OCI-LY1 (cell line): Measurements from ENCODE around the gene THSD7A.

Experiments
- H2AFZ ChIP-seq: fragments of 200-600 bp; sonication (generic), shearing (Covaris generic); 2 replicates; pipeline ENCODE4 v1.6.0; 2014; ENCODE audit warnings: antibody characterized with exemption, mild to moderate bottlenecking, low read length
- H3F3A ChIP-seq: fragments of 200-600 bp; sonication (generic), shearing (Covaris generic); 2 replicates; pipeline ENCODE4 v1.6.0; 2014; ENCODE audit warnings: mild to moderate bottlenecking, antibody characterized with exemption, low read length, moderate library complexity; ENCODE audit not compliant: insufficient read depth
- H3K27ac ChIP-seq: fragments of 200-600 bp; sonication (generic); 2 replicates; pipeline ENCODE4 v1.5.1; 2014; ENCODE audit warnings: low read length, mixed run types, mild to moderate bottlenecking, low read depth; ENCODE audit not compliant: poor library complexity, severe bottlenecking
- H3K27me3 ChIP-seq: fragments of 200-600 bp; sonication (generic); 2 replicates; pipeline ENCODE4 v1.6.0; 2014; ENCODE audit warnings: antibody characterized with exemption, mild to moderate bottlenecking, low read length, moderate library complexity; ENCODE audit not compliant: insufficient read depth
- H3K36me3 ChIP-seq: fragments of 200-600 bp; sonication (generic); 2 replicates; pipeline ENCODE4 v1.6.1; 2014; ENCODE audit warnings: mild to moderate bottlenecking, antibody characterized with exemption, low read length, moderate library complexity, mixed read lengths; ENCODE audit not compliant: insufficient read depth
- H3K4me1 ChIP-seq: fragments of 200-600 bp; sonication (generic); 2 replicates; pipeline ENCODE4 v1.5.1; 2014; ENCODE audit warnings: mild to moderate bottlenecking, low read length, moderate library complexity; ENCODE audit not compliant: insufficient read depth, severe bottlenecking
- H3K4me2 ChIP-seq: fragments of 200-600 bp; sonication (generic), shearing (Covaris generic); 2 replicates; pipeline ENCODE4 v1.6.1; 2014; ENCODE audit warnings: low read length
- H3K4me3 ChIP-seq: fragments of 200-600 bp; sonication (generic); 2 replicates; pipeline ENCODE4 v1.5.1; 2014; ENCODE audit warnings: low read length, low read depth, mild to moderate bottlenecking, mixed read lengths; ENCODE audit not compliant: poor library complexity, severe bottlenecking
- H3K79me2 ChIP-seq: fragments of 200-600 bp; shearing (Covaris generic); 2 replicates; pipeline ENCODE4 v1.6.1; 2016; ENCODE audit warnings: mixed run types, low read length, mixed read lengths; ENCODE audit not compliant: insufficient read depth
- H3K9ac ChIP-seq: fragments of 200-600 bp; sonication (generic), shearing (Covaris generic); 2 replicates; pipeline ENCODE4 v1.6.1; 2014; ENCODE audit warnings: mild to moderate bottlenecking, low read length, mixed read lengths
- H3K9me2 ChIP-seq: fragments of 200-600 bp; sonication (generic), shearing (Covaris generic); 2 replicates; pipeline ENCODE4 v1.6.1; 2014; ENCODE audit warnings: low read depth, mild to moderate bottlenecking, low read length, mixed read lengths
- H3K9me3 ChIP-seq: fragments of 200-600 bp; shearing (Covaris generic); 2 replicates; pipeline ENCODE4 v1.6.1; 2014; ENCODE audit warnings: low read length, mixed read lengths
- H4K20me1 ChIP-seq: fragments of 200-600 bp; sonication (generic), shearing (Covaris generic); 2 replicates; pipeline ENCODE4 v1.6.0; 2016; ENCODE audit warnings: mild to moderate bottlenecking, low read length; ENCODE audit not compliant: insufficient read depth
- CTCF ChIP-seq: fragments of 200-600 bp; sonication (generic), shearing (Covaris generic); IDR thresholded peaks from 2 replicates; pipeline ENCODE4 v1.5.1; 2017; ENCODE audit warnings: mild to moderate bottlenecking, antibody characterized with exemption, low read length, moderate library complexity, mixed read lengths
- EZH2 ChIP-seq: fragments of 200-600 bp; sonication (generic), shearing (Covaris generic); IDR thresholded peaks from 2 replicates; pipeline ENCODE4 v1.8.0; 2017; ENCODE audit warnings: borderline replicate concordance, mixed run types, mild to moderate bottlenecking, antibody characterized with exemption, low read length, moderate library complexity, mixed read lengths

THSD7A gene

DNA sequence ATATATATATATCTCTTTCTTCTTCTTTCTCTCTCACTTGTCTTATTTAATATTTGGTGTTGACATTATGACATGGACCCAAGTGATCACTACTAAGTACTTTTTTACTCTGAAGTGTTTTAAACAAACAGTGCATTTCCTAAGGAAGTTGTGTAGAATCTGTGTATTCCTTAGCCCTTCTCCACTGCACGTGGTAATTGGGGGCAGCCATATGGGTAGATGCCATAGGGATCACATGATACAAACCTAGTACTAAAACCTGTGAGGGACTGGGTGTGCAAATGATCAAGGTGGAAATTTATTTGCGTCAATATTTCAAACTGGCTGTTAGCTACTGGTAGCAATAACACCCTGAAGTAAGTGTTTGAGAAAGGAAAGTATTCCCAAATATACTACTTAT is 25.0 kb downstream of the THSD7A start:
- H3K9ac ChIP-seq, result no peak overlapping the region
- H4K20me1 ChIP-seq, result no peaks in the 10 kb centered on the region
- no peaks in the 10 kb centered on the region for H3K9me3 ChIP-seq
- H3K4me2 ChIP-seq, result no peak overlapping the region
- no peaks in the 10 kb centered on the region for H3K36me3 ChIP-seq
- H3F3A ChIP-seq, result no peaks in the 10 kb centered on the region
- no peaks in the 10 kb centered on the region for H3K27me3 ChIP-seq
- TF ChIP-seq CTCF, result no peak
- H3K9me2 ChIP-seq, result no peaks in the 10 kb centered on the region
- H3K4me3 ChIP-seq, result no peak overlapping the region
- H3K79me2 ChIP-seq, result no peaks in the 10 kb centered on the region
- no peak overlapping the region for H3K27ac ChIP-seq
- H2AFZ ChIP-seq, result no peak overlapping the region
- no peaks in the 10 kb centered on the region for H3K4me1 ChIP-seq

GRCh38 chr7:11804621-11805020 is 27.4 kb downstream of the THSD7A start:
- Histone ChIP-seq H2AFZ (no peak overlapping the region), H3K27ac (no peak overlapping the region), H3K9me2 (no peaks in the 10 kb centered on the region), H3K79me2 (no peaks in the 10 kb centered on the region), H3K9ac (no peak overlapping the region), H3K4me2 (no peak overlapping the region), H3K27me3 (no peaks in the 10 kb centered on the region), H3K4me1 (no peaks in the 10 kb centered on the region), H3F3A (no peaks in the 10 kb centered on the region), H3K36me3 (no peaks in the 10 kb centered on the region), H3K4me3 (no peak overlapping the region), H4K20me1 (no peaks in the 10 kb centered on the region), H3K9me3 (no peaks in the 10 kb centered on the region)
- TF ChIP-seq EZH2 (no peak), CTCF (no peak)

DNA sequence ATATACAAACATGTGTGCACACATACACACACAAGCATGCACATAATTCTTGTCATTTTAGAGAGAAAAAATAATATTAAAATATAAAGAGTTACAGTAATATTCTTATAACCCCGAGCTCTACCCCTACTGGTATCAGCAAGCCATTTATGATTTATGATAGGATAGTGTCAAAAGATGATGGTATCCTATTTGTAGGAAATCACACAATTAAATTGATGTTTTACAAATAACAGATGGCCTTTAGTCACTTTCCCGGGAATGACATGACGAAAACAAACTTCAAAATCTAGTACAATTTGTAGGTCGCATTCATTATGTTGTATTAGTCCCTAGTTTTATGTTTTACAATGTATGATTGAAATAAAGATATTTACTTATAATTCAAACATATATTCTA is 36.8 kb downstream of the THSD7A start:
- no peaks in the 10 kb centered on the region for H3K27me3 ChIP-seq
- H3K79me2 ChIP-seq, result no peaks in the 10 kb centered on the region
- no peaks in the 10 kb centered on the region for H3F3A ChIP-seq
- H2AFZ ChIP-seq, result no peak overlapping the region
- no peak overlapping the region for H3K4me2 ChIP-seq
- no peak for TF ChIP-seq EZH2
- no peak for TF ChIP-seq CTCF
- H3K9me2 ChIP-seq, result no peaks in the 10 kb centered on the region
- H3K36me3 ChIP-seq, result no peaks in the 10 kb centered on the region
- H3K4me1 ChIP-seq, result no peaks in the 10 kb centered on the region
- no peak overlapping the region for H3K4me3 ChIP-seq
- H3K9ac ChIP-seq, result no peak overlapping the region
- no peaks in the 10 kb centered on the region for H4K20me1 ChIP-seq
- no peak overlapping the region for H3K27ac ChIP-seq
- no peaks in the 10 kb centered on the region for H3K9me3 ChIP-seq
